GM18505 (cell line): ENCODE results near the gene NR5A2.

Experiments
- ATAC-seq: cut with Tn5 transposase; IDR thresholded peaks from one replicate; pipeline ENCODE4 v1.9.1; 2021; ENCODE audit not compliant: unreplicated experiment
- POLR2A ChIP-seq: IDR thresholded peaks from 4 replicates; pipeline ENCODE4 v1.6.1; 2011; ENCODE audit warnings: borderline replicate concordance; ENCODE audit not compliant: insufficient read depth, insufficient read length; ENCODE audit errors: extremely low read depth

The NR5A2 gene

DNA sequence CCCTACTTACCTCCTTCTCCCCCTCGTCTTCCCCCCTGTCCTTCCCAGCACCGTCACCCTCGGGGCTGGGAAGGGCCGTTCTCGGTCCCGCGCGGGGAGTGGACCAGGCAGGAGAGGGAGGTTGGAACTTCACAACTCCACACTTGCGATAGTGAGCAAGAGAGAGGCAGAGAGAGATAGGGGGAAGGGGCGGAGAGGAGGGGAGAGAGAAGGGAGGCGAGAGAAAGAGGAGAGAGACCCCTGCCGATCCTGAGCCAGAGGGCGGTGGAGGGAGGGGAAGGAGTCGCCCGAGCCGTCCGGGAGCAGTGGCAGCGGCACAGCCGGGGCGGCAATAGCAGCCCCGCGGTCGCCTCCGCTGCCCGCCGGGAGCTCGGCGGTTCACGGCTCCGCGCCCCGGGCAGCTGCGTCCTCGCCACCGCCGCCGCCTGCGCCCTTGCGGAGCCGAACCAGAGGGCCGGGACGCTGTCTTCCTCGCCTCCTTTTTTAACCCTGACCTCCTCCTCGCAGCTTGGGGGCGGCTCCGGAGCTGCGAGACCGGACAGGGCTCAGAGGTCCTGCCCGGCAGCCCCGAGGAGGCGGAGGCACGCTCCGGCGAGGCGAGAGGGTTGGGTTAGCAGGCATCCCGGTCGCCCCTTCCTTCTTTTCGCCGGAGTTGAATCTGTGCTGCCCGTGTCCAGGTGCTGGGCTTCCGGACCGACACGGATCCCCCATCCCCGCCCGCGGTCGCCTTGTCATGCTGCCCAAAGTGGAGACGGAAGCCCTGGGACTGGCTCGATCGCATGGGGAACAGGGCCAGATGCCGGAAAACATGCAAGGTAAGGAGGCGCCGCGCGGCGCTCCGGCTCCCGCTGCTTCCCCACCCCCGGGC, 11.7 kb downstream of the NR5A2 start:
- no peak for ATAC-seq
- TF ChIP-seq POLR2A, result no peak

DNA sequence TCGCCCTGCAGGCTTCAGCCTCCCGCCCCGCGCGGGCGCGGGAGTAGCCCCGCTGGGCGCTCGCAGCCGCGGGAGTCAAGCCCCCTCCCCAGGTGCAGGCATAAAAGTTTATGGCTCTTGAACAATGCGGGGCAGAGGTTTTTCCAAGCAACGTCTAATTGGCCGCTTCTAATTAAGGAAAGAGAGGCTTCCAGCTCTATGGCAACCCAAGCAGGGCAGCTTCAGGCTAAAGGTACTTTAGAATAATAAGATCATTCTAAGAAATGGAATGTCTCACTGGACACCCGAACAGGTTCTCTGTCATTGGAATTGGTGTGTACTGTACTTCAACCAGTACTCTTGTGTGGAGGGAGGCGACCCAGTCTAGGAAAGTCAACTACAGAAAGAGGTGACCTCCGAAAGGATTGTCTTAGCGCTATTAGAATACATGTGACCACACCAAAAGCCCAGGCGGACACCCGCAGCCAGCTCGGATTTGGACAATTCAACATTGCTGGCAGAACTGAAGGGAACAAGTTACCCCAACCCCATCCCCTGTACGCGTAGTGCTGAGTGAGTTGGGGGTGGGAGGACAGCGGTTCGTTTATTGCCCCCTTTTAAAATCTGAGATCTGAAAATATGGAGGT, 12.5 kb downstream of the NR5A2 start:
- TF ChIP-seq POLR2A, result no peak
- ATAC-seq, result no peak

DNA sequence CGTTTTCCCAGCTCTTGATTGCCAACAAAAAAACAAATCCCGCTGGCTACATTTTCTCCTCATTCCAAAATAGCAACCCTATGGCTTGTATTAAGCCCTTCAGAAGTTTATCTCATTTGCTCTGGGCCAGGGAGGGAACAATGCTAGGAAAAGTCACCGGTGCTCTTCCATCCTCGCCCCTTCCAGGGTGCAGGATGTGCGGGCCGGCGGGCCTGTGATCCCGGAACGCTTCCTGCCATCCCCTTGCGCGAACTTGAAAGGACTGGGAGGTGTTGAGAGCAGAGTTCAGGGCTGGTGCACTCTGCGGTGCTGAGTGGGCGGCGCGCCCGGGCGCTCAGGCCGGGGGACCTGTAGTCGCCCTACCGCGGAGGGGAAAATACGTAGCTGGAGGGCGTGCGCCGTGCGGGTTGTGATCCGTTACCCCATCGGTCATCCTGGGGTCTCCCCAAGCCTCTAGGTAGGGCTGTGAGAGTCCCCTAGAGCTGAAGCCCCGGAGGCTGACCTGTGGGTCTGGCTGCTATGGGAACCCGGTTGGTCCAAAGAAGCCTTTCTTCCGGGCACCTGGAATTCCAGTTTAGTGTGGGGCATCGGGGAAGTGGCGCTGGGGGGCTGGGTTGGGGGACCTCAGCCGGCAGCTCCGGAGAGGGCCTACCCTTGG, 13.1 kb downstream of the NR5A2 start:
- no peak for TF ChIP-seq POLR2A
- no peak for ATAC-seq

DNA sequence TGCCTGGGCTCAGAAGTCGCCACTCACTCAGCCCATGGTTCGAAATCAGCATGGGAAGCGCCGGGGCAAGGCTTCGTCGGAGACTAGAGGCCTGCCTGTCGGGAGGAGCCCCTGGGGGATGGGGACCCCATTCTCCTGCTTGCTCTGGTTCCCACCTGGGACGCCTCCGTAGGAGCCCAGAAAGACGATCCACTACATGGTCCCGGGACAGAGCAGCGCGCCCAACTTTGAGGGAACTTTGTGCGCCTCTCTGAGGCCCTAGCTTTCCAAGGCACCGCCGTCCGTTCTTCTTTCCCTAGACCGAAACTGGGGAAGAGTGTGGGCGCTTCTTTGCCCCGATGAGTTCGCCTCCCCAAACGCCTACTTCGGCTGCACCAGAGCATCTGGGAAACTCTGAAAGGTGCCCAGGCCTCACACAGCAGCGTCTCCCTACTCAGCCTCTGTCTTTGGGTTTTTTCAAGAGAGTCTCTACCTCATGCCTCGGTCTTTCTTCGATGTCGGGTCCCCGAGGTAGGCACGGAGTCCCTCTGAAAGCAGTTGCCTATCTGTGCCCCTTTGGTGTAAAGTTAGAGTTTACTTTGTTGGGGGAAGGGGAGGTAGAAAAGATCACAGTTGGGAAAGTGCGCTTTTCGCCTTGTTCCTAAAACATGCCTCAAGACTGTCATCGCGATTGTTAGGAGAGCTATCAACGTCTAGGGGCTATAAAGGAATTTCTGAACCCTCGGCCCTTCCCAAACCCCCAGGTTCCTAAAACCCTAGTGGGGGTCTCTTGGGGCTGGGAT, 14.0 kb downstream of the NR5A2 start:
- TF ChIP-seq POLR2A, result no peak
- ATAC-seq, result no peak

DNA sequence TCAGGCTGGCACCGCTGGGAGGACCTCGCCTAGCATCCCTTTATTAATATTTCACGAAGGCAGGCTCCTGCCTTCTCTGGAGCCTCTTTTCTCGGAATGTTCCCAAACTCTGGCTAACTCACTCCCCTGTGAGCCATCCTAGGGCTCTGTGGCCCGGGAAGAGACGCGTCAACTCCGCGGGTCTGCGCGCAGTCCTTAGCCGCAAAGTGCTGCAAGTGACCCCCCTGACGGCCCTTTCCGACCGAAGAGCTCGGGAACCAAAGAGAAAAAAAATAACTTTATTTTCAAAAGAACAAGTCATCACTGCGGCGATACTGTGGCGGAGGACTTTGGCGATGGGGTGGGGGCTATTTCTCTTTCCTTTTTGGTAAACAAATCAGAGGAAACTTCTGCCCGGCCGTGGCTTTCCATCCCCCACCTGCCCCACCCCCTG, 14.6 kb downstream of the NR5A2 start:
- no peak for TF ChIP-seq POLR2A
- ATAC-seq, result no peak

DNA sequence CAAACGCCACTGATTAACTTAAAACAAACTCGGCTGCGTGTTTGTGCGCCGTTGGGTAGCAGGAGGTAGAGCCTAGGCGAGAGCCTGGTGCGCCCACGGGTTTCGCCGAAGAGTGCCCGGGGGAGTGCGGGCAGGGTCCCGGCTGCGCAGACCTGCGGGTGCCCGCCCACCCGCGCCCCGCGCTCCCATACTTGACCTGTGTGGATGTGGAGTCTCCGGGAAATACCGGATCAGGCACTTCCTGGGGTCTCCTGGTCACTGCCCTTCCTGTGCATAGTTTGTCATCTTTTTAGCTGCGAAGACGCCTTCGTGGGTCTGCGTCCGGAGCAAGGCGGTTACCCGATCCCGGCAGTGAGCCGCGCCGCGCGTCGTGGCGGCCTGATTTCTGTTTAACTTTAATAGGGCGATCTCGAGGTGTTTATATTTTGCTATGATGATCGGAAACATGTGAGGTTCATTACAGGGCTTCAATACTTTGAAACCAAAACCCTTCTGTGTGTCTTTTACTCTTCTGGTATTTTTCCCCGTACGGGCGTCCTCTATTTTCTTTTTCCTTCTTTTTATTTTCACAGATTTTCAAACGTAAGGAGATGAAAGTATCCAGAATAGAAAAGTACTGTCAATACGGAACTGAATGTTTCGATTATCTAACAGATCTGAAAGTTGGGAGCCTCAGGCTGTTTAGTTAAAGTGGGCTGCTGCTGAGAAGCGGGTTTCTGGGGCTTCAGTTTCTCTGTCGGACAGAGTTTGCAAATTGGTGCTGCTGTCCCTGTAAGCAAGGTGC, 15.2 kb downstream of the NR5A2 start:
- no peak for ATAC-seq

DNA sequence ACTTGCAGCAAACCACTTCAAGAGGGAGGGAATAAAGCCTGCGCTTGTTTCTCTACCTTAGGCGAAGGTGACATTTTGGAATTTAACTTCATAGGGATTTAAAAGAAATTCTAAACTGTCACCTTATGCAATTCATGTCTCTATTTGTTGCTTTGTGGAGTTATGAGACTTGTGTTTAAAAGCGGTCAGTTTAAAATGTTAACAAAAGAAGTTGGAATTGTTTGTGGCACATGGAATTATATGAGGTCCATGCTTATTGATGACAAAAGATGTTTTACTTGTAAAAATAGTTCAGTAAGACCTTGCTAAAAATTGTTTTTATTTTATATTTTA, 15.8 kb downstream of the NR5A2 start:
- ATAC-seq, result no peak
- TF ChIP-seq POLR2A, result no peak

More for the DNA sequence above, 15.2 kb downstream of the NR5A2 start:
- no peak for TF ChIP-seq POLR2A

DNA sequence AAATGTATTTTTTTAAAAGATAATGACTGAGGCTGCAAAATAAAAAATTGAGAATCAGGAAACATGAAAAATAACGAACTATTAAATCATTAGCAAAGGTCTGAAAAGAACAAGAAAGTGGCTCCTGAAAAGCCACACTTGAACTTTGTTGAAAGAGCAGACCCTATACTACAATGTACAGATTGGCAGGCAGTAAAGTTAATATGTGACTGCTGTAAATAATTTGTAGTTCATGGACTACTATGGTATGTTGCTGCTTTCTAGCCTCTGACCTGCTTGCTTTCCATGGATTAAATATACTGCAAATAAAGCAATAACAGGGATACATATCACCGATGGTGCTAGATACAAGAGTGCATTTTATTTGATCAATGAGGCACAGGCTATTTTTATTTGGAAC, 18.6 kb downstream of the NR5A2 start:
- TF ChIP-seq POLR2A, result no peak
- ATAC-seq, result no peak

DNA sequence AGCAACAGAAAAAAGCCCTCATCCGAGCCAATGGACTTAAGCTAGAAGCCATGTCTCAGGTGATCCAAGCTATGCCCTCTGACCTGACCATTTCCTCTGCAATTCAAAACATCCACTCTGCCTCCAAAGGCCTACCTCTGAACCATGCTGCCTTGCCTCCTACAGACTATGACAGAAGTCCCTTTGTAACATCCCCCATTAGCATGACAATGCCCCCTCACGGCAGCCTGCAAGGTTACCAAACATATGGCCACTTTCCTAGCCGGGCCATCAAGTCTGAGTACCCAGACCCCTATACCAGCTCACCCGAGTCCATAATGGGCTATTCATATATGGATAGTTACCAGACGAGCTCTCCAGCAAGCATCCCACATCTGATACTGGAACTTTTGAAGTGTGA, 20.7 kb downstream of the NR5A2 start:
- no peak for ATAC-seq
- TF ChIP-seq POLR2A, result no peak

DNA sequence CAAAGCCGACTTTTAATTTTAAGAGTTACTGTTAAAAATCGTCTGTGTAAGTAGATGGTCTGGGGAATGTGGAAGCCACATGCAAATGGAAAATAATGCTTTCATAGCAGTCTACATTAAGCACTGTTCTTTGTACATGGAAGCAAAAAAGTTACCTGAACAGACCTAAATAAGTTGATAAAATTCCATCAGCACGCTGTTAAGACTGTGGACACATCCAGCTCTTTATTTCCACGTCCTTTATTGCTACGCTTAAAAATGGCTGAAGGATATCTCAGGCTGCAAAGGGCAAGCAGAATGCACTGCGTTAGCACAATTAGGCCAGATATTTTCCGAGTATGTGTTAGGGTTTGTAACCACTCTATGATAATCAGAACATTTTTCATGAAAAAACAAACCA, 22.3 kb downstream of the NR5A2 start:
- ATAC-seq, result no peak
- TF ChIP-seq POLR2A, result no peak

DNA sequence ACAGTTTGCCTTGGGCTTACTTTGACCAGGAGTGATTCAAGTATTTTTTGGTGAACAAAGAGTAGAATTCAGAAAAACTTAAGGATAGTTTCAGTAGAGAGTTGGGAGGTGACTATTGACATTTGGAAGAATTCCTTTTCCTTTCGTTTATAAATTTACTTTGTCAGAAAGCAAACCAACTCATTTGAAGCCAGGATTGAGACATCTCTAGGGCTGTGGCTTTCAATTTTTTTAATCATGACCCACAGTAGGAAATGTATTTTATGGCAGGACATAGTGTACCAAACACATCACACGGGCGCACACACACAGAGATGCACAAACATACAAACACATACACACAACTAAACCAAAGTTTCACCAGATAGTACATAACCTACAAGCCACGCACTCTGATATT, 24.1 kb downstream of the NR5A2 start:
- no peak for TF ChIP-seq POLR2A
- ATAC-seq, result no peak

DNA sequence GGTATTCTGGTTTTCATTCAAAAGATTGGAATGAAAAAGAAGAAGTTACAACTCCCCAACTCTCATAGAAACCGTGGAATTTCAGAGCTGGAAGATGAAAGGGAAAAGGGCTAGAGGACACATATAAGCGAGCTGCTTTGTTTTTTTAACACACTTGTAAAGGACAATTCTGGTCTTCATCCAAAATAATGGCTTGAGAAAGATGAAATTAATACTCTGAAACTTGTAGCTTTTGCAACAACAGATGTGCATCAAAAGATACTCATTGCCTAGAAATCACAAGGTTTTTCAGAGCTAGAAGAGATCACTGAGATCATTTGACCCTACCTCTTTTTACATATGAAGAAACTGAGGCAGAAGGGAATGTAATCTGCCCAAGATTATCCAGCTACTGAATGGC, 25.6 kb downstream of the NR5A2 start:
- no peak for TF ChIP-seq POLR2A
- no peak for ATAC-seq
